ENCODE measurements around the gene LIPH. TPM values are rescaled to one million over a fixed set of nuclear protein-coding genes. Genes with fewer than 3 reads are reported as not detected.
A peak's percentile ranks its signal among the peaks of the same experiment; 100 is the strongest.
"Not testable (repeated sequence)": the region's sequence is repeated elsewhere in the genome, so short reads cannot be mapped to it uniquely, and the experiment has no call there.

Gene LIPH
- total RNA-seq = under 1 TPM; 0.13 to 0.41 TPM
- long read RNA-seq = 0 reads

- ATAC-seq (no peak), DNase-seq (no peak)
- intact Hi-C loops (cut with DNase I) = loop anchor here in 1 of 2 donors (10.0 kb wide), 1 partner anchor 198 kb away; no protein-coding TSS in a partner anchor
Measured at GRCh38 chr3:185552358-185552877, at the start of gene LIPH. Gene LIPH, minus strand, starts transcription at chr3:185552588. Its CDS starts 117 bp downstream, at chr3:185552471.

- intact Hi-C loops (cut with DNase I) = no loop called here
- DNase-seq (no peak), ATAC-seq (no peak)
Measured at GRCh38 chr3:185595526-185595925, 43.1 kb upstream of the LIPH start.

DNA sequence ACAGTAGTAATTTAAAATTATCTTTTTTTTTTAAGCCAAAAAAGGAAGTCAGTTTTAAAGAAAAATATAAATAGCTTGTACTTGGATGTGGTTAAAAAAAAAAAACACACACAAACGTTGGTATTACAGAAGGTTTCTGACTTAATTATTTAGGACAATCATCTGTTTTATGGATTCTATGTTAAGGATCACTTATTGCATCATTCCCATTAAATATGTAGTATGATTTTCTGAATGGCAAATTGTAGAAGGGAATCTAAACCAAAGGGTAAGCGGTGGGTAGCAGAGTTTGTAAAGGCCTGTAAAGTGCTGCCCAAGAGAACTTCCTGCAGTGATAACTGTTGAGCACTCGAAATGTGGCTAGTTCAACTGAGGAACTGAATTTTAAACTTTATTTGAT lies 41.7 kb upstream of the LIPH start:
- DNase-seq (no peak), ATAC-seq (no peak)
- intact Hi-C loops (cut with DNase I) = no loop called here

DNA sequence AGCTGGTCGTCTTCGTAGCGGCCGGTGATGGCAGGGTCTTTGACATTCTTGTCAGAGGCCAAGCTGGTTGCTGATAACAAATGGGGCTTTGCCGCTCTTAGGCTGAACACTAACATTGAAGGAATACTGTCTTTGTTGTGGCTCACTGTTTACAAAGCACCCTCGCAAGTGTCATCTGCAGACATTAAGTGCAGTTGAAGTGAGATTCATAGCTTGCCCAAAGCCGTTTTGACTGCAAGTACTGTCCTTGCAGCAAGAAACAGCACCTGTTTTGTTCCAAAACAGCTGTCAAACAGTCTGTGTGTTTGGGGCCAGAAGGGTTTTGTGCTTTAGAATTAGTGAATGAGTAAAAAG lies 34.3 kb upstream of the LIPH start:
- ATAC-seq = no peak
- no peak for DNase-seq
- intact Hi-C loops (cut with DNase I) = no loop called here

DNA sequence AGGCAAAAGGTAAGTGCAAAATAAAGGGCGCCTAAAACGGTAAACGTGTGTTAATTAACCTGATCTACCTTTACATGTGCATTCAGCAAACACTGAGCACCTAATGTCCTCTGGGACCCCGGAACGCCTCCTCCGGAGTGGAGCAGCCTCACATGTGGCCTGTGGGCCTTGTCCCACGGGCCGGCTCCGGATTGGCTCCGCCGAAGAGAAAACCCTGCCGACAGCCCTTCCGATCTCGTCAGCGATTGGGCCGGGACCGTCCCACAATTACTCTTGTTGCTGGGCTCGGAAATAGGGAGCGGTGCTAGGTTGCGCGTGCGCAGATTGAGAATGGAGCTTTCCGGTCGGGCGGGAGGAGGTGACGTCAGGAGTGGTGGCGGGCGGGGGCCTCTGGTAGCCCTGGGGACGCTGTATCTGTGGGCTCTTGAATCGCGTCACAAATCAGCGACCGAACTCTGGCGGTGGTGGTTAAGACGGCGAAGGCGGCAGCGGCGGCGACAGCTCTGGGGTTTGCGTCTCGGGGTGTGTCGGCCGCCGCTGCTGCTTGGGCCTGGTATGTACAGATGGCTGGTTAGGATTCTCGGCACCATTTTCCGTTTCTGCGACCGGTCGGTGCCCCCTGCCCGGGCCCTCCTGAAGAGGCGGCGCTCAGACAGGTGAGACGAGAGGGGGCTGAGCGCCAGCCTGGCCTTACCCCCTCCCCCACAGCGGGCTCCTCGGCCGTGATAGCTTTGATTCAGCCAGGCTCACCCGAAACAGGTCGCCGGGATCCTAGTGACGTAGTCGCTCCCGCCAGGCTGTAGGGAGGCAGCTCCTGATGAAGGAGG lies 33.7 kb upstream of the LIPH start, which contains the start of gene SENP2:
Gene SENP2 (plus strand): TSS at position 437 of the 827 bp plus-strand sequence. CDS start 119 bp downstream, at position 556.
- intact Hi-C loops (cut with DNase I) = no loop called here
- ATAC-seq (peak; percentile 98), DNase-seq (peak; percentile 99)

DNA sequence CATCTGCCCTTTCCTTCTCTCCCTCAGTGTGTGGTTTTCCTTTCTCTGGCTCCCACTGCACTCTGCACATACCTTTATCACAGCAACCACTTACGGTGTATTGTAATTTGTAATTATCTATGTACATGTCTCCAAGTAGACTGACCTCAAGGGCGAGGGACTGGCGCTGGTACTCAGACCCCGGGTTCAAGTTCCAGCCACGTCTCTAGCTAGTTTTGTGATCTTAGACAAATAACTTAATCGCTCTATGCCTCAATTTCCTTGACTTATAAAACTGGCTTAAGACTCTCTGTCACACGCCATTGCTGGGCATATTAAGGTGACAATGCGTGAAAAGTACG lies 33.1 kb upstream of the LIPH start:
- ATAC-seq = no peak
- intact Hi-C loops (cut with DNase I) = no loop called here
- no peak for DNase-seq

DNA sequence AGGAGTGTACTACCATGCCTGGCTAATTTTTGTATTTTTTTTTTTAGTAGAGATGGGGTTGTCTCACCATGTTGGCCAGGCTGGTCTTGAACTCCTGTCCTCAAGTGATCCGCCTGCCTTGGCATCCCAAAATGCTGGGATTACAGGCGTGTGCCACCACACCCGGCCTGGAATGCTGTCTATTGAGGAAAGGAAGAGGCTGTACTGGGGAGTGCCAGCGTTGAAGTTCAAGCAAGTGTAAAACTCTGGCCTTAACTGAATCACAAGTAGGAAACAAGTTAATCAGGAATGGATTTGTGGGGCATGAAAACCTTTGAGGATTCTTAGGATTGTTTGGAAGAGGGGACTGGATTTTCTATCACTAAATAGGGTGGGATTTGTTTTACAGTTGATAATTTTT lies 32.3 kb upstream of the LIPH start:
- ATAC-seq (no peak), DNase-seq (no peak)
- intact Hi-C loops (cut with DNase I) = no loop called here

DNA sequence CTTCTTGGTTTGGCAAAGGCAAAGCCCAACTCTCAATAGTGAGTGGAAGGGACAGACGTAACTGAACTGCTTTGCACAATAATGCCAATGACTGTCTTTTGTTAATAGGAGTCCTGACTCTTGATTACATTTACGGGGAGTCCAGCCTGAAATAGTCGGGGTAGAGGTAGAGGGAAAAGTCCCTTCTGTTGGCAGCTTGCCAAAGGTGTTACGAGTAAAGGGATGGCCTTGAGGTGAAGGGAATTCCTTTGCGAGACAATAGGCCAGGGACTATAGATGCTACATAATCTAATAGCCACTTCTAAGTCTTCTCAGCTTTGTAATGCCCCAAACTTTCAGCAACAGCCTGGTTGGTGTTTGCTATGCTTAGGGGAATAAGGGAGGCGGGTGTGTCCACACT lies 31.5 kb upstream of the LIPH start:
- no peak for DNase-seq
- intact Hi-C loops (cut with DNase I) = no loop called here
- ATAC-seq = no peak

DNA sequence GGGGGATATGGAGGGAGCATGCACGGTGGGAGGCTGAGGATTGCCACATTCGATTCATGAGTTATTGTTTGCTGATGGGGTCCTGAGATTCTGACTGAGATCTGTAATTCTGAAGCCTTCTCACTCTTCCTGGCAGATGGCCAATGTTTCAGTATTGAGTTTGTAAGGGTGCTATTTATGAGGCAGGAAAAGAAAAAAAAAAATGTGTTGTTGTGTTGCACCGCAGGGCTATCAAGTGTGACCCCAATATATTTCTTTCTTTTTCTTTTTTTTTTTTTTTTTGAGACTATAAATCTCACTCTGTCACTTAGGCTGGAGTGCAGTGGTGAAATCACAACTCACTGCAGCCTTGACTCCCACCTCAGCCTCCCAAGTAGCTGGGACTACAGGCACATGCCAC lies 30.5 kb upstream of the LIPH start:
- ATAC-seq (no peak), DNase-seq (no peak)
- intact Hi-C loops (cut with DNase I) = no loop called here

GRCh38 chr3:185582236-185582635 lies 29.8 kb upstream of the LIPH start:
- intact Hi-C loops (cut with DNase I) = no loop called here
- DNase-seq = no peak
- ATAC-seq = no peak

GRCh38 chr3:185575108-185575869 lies 22.9 kb upstream of the LIPH start:
- DNase-seq; intact Hi-C loops (cut with DNase I): not testable (repeated sequence)
- peak in 1 of 2 donors; percentile 49 for ATAC-seq

DNA sequence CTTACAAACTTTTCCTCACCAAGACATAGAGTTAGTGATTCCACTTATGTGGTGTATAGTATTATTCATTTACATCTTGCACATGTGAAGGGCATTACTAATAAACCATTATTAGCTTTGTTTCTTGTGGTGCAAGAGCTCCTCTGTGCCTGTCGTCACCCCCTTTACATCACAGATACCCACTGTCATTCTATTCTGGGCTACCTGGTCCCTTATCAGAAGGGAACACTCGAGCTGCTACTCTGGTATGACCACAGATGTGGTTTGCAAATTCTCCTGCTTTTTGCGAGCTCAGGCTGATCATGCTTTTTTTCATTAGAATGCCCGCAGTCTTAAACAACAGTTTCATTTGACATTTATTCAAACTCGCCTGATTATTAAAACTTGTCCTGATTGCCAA lies 19.8 kb upstream of the LIPH start:
- intact Hi-C loops (cut with DNase I) = no loop called here
- ATAC-seq (no peak), DNase-seq (no peak)

DNA sequence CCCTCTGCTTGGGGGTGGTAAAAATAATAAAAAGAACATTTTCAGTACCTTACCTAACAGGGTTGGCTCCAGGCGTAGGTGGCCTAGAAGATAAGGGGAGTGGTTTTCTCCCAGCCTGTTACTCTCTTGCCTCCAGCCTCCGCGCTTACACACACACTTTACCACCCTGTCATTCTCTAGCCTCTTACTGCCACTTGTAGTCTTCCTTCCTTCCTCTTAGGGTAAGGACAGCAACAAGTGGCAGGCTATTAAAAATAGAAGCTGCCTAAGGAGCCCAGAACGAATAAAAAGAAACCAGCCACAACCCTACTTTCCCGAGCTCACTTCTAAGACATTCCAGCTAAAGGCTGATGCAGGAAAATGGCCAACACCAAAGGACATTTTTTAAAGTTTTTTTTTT lies 9.6 kb upstream of the LIPH start:
- ATAC-seq = peak in 1 of 2 donors; percentile 49
- intact Hi-C loops (cut with DNase I) = loop anchor here in 1 of 2 donors (5.0 kb wide), 1 partner anchor 65 kb away; the partner anchor contains the start of gene TMEM41A
- no peak for DNase-seq

DNA sequence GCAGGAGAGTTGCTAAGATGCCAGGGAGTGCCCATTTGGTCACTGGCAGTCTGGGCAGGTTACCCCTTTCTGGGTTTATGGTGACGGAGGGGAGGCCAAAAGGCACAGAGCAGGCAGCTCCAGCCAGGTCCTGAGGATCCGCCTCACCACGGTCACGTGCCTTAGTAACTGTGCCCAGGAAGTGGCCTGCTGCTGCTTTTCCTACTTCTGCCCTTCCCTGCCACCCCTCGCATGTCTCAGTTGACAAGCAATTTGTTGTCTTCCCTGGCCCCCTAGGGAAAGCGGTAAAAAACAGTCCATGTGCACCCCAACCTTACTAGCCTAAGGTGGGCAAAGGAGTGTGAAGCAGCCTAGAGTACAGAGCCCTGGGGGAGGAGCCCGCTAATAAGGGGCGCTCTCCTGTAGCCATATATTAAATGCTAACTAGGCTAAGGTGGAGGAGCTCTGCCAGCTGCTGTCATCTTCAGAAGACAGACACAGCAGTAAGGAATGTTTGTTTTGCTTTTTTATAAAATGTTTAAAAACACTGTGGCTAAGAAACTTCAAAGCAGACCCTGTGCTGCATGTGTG lies 9.1 kb upstream of the LIPH start:
- no peak for DNase-seq
- intact Hi-C loops (cut with DNase I) = loop anchor here in 1 of 2 donors (5.0 kb wide), 1 partner anchor 64 kb away; the partner anchor contains the start of gene TMEM41A
- ATAC-seq = peak in 1 of 2 donors; percentile 49

- intact Hi-C loops (cut with DNase I) = loop anchor here in 1 of 2 donors (5.0 kb wide), 1 partner anchor 63 kb away; the partner anchor contains the start of gene TMEM41A
- DNase-seq (no peak), ATAC-seq (no peak)
Measured at GRCh38 chr3:185560676-185561075, 8.3 kb upstream of the LIPH start.

DNA sequence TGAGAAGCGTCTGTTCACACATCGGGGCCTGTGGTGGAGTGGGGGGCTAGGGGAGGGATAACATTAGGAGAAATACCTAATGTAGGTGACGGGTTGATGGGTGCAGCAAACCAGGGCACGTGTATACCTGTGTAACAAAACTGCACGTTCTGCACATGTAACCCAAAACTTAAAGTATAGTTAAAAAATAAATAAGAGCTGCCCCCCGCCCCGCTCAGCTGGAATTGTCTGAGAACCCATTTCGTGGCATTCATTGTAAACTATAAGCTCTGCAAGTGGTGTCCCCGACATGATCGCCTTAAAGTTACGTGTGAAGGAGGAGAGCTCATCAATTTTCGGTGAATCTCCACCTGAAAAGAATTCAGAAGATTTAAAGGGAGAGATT lies 7.3 kb upstream of the LIPH start:
- intact Hi-C loops (cut with DNase I) = loop anchor here (5.0 to 10.0 kb wide), 2 partner anchors 62 to 205 kb away; partner anchors contain the start of gene TMEM41A (in 1 of the 2)
- ATAC-seq = no peak
- no peak for DNase-seq

- ATAC-seq (peak in 1 of 2 donors; percentile 38), DNase-seq (no peak)
- intact Hi-C loops (cut with DNase I) = loop anchor here in 1 of 2 donors (10.0 kb wide), 1 partner anchor 204 kb away; no protein-coding TSS in a partner anchor
Measured at GRCh38 chr3:185558395-185558794, 6.0 kb upstream of the LIPH start.

- ATAC-seq, DNase-seq: not testable (repeated sequence)
- intact Hi-C loops (cut with DNase I) = loop anchor here in 1 of 2 donors (10.0 kb wide), 1 partner anchor 202 kb away; no protein-coding TSS in a partner anchor
Measured at GRCh38 chr3:185556640-185557039, 4.3 kb upstream of the LIPH start.

GRCh38 chr3:185555860-185556347 lies 3.5 kb upstream of the LIPH start:
- intact Hi-C loops (cut with DNase I) = loop anchor here in 1 of 2 donors (10.0 kb wide), 1 partner anchor 201 kb away; no protein-coding TSS in a partner anchor
- no peak for DNase-seq
- no peak for ATAC-seq
